IMR-90 (cell line): ENCODE measurements around the gene BMP7.

Source experiments
- CEBPB ChIP-seq: IDR thresholded peaks from 2 replicates; pipeline ENCODE4 v1.6.1; 2012; ENCODE audit warnings: low read depth, low read length, improper control_type of control experiment
- CTCF ChIP-seq: conservative IDR thresholded peaks from 2 replicates; pipeline ENCODE4 v1.5.1; 2012; ENCODE audit warnings: mild to moderate bottlenecking, low read depth, low read length, improper control_type of control experiment
- ELK1 ChIP-seq: fragments of 150-350 bp; IDR thresholded peaks from 2 replicates; pipeline ENCODE4 v1.6.1; 2016; ENCODE audit warnings: low read depth, mild to moderate bottlenecking, low read length, moderate library complexity, borderline replicate concordance
- FOS ChIP-seq: fragments of 150-350 bp; IDR thresholded peaks from 2 replicates; pipeline ENCODE4 v1.6.1; 2016; ENCODE audit warnings: low read depth, low read length
- MAFK ChIP-seq: IDR thresholded peaks from 2 replicates; pipeline ENCODE4 v1.6.1; 2012; ENCODE audit warnings: low read depth, low read length, improper control_type of control experiment
- MAZ ChIP-seq: IDR thresholded peaks from 2 replicates; pipeline ENCODE4 v1.6.1; 2012; ENCODE audit warnings: low read depth, mild to moderate bottlenecking, low read length, improper control_type of control experiment, moderate library complexity, borderline replicate concordance
- MXI1 ChIP-seq: IDR thresholded peaks from 2 replicates; pipeline ENCODE4 v1.6.1; 2012; ENCODE audit warnings: low read depth, mild to moderate bottlenecking, low read length, moderate library complexity, borderline replicate concordance
- POLR2A ChIP-seq: IDR thresholded peaks from 2 replicates; pipeline ENCODE4 v1.6.1; 2012; ENCODE audit warnings: mild to moderate bottlenecking, low read depth, low read length
- RAD21 ChIP-seq: IDR thresholded peaks from 2 replicates; pipeline ENCODE4 v1.6.1; 2012; ENCODE audit warnings: low read length, improper control_type of control experiment
- RCOR1 ChIP-seq: IDR thresholded peaks from 2 replicates; pipeline ENCODE4 v1.6.1; 2012; ENCODE audit warnings: mild to moderate bottlenecking, low read length, improper control_type of control experiment; ENCODE audit not compliant: insufficient replicate concordance
- RFX5 ChIP-seq: IDR thresholded peaks from 2 replicates; pipeline ENCODE4 v1.8.0; 2012; ENCODE audit warnings: low read depth, mild to moderate bottlenecking, low read length, moderate library complexity
- SMC3 ChIP-seq: fragments of 150-350 bp; IDR thresholded peaks from 2 replicates; pipeline ENCODE4 v1.6.1; 2016; ENCODE audit warnings: low read depth, mild to moderate bottlenecking, antibody characterized with exemption, low read length, moderate library complexity
- TF ChIP-seq, protein P1 (sequence below): fragments of 150-350 bp; IDR thresholded peaks from 2 replicates; pipeline ENCODE4 v1.6.1; 2017; ENCODE audit warnings: mild to moderate bottlenecking, antibody characterized with exemption, low read length, low read depth

DNA sequence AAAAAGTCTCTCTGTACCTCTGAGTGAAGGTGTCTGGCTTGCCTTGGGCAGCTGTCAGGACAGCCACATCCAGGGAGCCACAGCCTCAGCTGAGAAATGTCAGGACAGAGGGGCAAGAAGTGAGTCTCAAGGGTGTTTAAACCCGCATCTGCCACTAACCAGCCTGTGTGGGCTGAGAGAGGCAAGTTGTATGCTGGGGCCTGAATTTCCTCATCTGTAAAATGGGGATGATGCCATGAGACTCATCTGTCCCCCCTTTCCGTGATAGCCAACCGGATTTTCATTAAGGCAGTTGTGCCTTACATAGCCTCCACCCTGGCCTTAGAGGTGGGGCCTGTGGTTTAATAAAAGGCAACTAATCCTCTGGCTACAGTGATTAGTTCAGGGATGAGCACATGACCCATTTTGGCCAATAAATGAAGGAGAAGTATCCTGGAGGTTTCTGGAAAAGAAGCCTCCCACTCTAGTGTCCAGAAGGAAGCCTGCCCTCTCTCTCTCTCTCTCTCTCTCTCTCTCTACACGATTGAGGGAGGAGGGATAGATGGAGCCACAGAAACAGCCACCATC, 79.3 kb downstream of the BMP7 start:
- TF ChIP-seq CTCF: no peak
- TF ChIP-seq RCOR1: no peak
- TF ChIP-seq MAZ: no peak
- no peak for TF ChIP-seq POLR2A
- no peak for TF ChIP-seq ELK1
- TF ChIP-seq, protein P1, sequence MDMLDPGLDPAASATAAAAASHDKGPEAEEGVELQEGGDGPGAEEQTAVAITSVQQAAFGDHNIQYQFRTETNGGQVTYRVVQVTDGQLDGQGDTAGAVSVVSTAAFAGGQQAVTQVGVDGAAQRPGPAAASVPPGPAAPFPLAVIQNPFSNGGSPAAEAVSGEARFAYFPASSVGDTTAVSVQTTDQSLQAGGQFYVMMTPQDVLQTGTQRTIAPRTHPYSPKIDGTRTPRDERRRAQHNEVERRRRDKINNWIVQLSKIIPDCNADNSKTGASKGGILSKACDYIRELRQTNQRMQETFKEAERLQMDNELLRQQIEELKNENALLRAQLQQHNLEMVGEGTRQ: no peak
- no peak for TF ChIP-seq CEBPB
- no peak for TF ChIP-seq MAFK
- no peak for TF ChIP-seq RAD21
- TF ChIP-seq FOS: no peak
- TF ChIP-seq RFX5: no peak
- TF ChIP-seq SMC3: no peak
- no peak for TF ChIP-seq MXI1
